Nephron (organoid): Measurements from ENCODE around the gene KRT35.

Experiments
- H3K27ac Mint-ChIP-seq, 3 experiments: 2 replicates each; pipeline ENCODE4 v1.8.0; 2020; ENCODE audit warnings: mixed read lengths in 3 of 3, mild to moderate bottlenecking in 2 of 3, moderate library complexity in 1 of 3
- H3K27me3 Mint-ChIP-seq: 2 replicates; pipeline ENCODE4 v1.8.0; 2021; ENCODE audit warnings: low read depth, mild to moderate bottlenecking, moderate library complexity, mixed read lengths
- H3K36me3 Mint-ChIP-seq: 2 replicates; pipeline ENCODE4 v1.8.0; 2020; ENCODE audit warnings: low read depth, mixed read lengths
- H3K4me1 Mint-ChIP-seq: 2 replicates; pipeline ENCODE4 v1.8.0; 2020; ENCODE audit warnings: mixed read lengths
- H3K4me3 Mint-ChIP-seq, 3 experiments: 2 replicates each; pipeline ENCODE4 v1.8.0; 2020; ENCODE audit warnings: mild to moderate bottlenecking in 3 of 3, mixed read lengths in 3 of 3, moderate library complexity in 2 of 3
- H3K9me3 Mint-ChIP-seq: 2 replicates; pipeline ENCODE4 v1.8.0; 2020; ENCODE audit warnings: mixed read lengths
- CTCF ChIP-seq, 3 experiments: fragments of 200-600 bp; sonication (generic); IDR thresholded peaks; one replicate each; pipeline ENCODE4 v1.5.0; 2021; ENCODE audit warnings: antibody characterized with exemption in 3 of 3; ENCODE audit not compliant: unreplicated experiment in 3 of 3

Gene KRT35

GRCh38 chr17:41428591-41429291 is 52.2 kb downstream of the KRT35 start:
- H3K27ac Mint-ChIP-seq = no peak overlapping the region
- peaks cover 5% of the 10 kb centered on the region for H3K4me1 Mint-ChIP-seq
- H3K9me3 Mint-ChIP-seq = no peaks in the 10 kb centered on the region
- H3K4me3 Mint-ChIP-seq = no peak overlapping the region
- peaks cover 19% of the 10 kb centered on the region for H3K27me3 Mint-ChIP-seq
- no peaks in the 10 kb centered on the region for H3K36me3 Mint-ChIP-seq
- TF ChIP-seq CTCF (IDR thresholded peaks at IDR 0.05; ENCODE audit: unreplicated experiment in 3 of 3) = no peak
